GM10266 (cell line): ENCODE measurements around the gene MARCHF7.
"Not testable (repeated sequence)": the region's sequence is repeated elsewhere in the genome, so short reads cannot be mapped to it uniquely, and the experiment has no call there.

Experiments
- DNase-seq: peaks from one replicate; pipeline ENCODE4 v3.0.0; 2012; ENCODE audit errors: extremely low spot score
- CTCF ChIP-seq: IDR thresholded peaks from 2 replicates; pipeline ENCODE4 v1.5.1; 2012; ENCODE audit warnings: mild to moderate bottlenecking, low read depth; ENCODE audit not compliant: control insufficient read depth, insufficient read depth; ENCODE audit errors: missing control alignments

MARCHF7 gene

GRCh38 chr2:159711562-159712142 lies 654 bp upstream of the MARCHF7 start:
- no peak for TF ChIP-seq CTCF
- DNase-seq, result no peak

GRCh38 chr2:159712929-159713420 lies 669 bp downstream of the MARCHF7 start:
- DNase-seq, result peak; percentile 46
- TF ChIP-seq CTCF, result no peak

- DNase-seq, result no peak
- no peak for TF ChIP-seq CTCF
Observed at GRCh38 chr2:159713631-159714246, 1.4 kb downstream of the MARCHF7 start.

DNA sequence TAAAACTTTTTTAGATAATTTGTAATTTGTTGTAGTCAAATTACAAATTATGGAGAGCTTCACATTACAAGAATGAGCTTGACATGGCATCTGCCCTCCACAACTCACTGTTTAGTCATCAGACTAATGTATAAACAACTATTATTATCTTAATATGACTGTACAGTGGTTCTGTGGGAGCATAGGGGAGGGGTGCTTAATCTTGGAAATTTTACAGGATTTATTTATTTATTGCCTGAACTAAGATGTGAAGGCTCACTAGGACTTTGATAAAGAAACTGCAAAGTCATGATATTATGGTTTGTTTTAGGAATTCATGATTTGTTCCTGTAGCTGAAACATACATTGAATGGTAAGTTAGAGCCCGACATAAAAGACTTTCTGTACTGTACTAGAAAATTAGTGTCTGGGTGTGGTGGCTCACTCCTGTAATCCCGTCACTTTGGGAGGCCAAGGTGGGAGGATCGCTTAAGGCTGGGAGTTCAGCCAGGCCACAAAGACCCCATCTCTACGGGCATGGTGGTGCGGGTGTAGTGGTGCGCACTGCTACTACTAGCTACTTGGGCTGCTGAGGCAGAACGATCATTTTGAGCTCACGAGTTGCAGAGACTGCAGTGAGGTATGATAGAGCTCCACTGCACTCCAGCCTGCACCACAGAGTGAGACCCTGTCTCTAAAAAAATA lies 2.1 kb downstream of the MARCHF7 start:
- no peak for DNase-seq
- no peak for TF ChIP-seq CTCF

DNA sequence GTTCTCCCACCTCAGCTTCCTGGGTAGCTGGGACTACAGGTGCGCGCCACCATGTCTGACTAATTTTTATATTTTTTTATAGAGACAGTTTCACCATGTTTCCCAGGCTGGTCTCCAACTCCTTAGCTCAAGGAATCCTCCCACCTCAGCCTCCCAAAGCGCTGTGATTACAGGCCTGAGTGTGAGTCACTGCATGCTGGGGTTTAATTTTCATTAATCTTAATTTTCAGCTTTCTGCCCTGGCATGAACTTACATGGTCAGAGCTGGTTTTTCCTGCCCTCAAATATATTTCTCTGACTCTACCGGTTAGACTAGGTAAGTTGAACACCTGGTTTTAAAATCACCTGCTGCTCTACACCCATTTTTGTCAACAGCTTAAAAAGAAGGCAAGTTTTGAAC lies 3.1 kb downstream of the MARCHF7 start:
- no peak for DNase-seq
- TF ChIP-seq CTCF, result no peak

GRCh38 chr2:159716409-159716808 lies 4.1 kb downstream of the MARCHF7 start:
- DNase-seq, result not testable (repeated sequence)

- no peak for DNase-seq
- TF ChIP-seq CTCF, result no peak
Observed at GRCh38 chr2:159716857-159717256, 4.6 kb downstream of the MARCHF7 start.
